ENCODE results near the gene GBA2. TPM values are rescaled to one million over a fixed set of nuclear protein-coding genes. Genes with fewer than 3 reads are reported as not detected.

The GBA2 gene
- total RNA-seq, 2 donors from 2014 or later = 48.5 to 55.4 TPM

- TF ChIP-seq CTCF (IDR thresholded peaks at IDR 0.05) (no peak), POLR2AphosphoS5 (IDR thresholded peaks at IDR 0.05) (no peak), POLR2A (IDR thresholded peaks at IDR 0.05) (no peak)
- no peak for DNase-seq (ENCODE audit: low spot score)
- Histone ChIP-seq H3K4me1 (replicated peaks) (peaks cover 21% of the 10 kb centered on the region), H3K9me3 (no peaks in the 10 kb centered on the region), H3K36me3 (no peaks in the 10 kb centered on the region), H3K27ac (no peak overlapping the region), H3K4me3 (no peak overlapping the region), H3K27me3 (replicated peaks; ENCODE audit: insufficient read depth) (no peaks in the 10 kb centered on the region)
- WGBS = 90% methylated on average over 1 of the region's 1 CpG
- intact Hi-C loops (cut with DNase I) = no loop called here
These were observed 20.7 kb upstream of the GBA2 start for GRCh38 chr9:35769763-35770162.

GRCh38 chr9:35767458-35767857, 18.4 kb upstream of the GBA2 start:
- Histone ChIP-seq H3K4me3 (no peak overlapping the region), H3K4me1 (replicated peaks) (peaks cover 21% of the 10 kb centered on the region), H3K27me3 (replicated peaks; ENCODE audit: insufficient read depth) (no peaks in the 10 kb centered on the region), H3K27ac (no peak overlapping the region), H3K36me3 (no peaks in the 10 kb centered on the region), H3K9me3 (no peaks in the 10 kb centered on the region)
- WGBS = 89% methylated on average over 1 of the region's 1 CpG
- no peak for DNase-seq (ENCODE audit: low spot score)
- intact Hi-C loops (cut with DNase I) = no loop called here
- TF ChIP-seq POLR2AphosphoS5 (IDR thresholded peaks at IDR 0.05) (no peak), CTCF (IDR thresholded peaks at IDR 0.05) (no peak), POLR2A (IDR thresholded peaks at IDR 0.05) (no peak)

- Histone ChIP-seq H3K27ac (no peak overlapping the region), H3K27me3 (replicated peaks; ENCODE audit: insufficient read depth) (no peaks in the 10 kb centered on the region), H3K4me3 (no peak overlapping the region), H3K36me3 (no peaks in the 10 kb centered on the region), H3K4me1 (replicated peaks) (peaks cover 19% of the 10 kb centered on the region), H3K9me3 (no peaks in the 10 kb centered on the region)
- TF ChIP-seq POLR2A (IDR thresholded peaks at IDR 0.05) = no peak
- no peak for TF ChIP-seq CTCF (IDR thresholded peaks at IDR 0.05)
- TF ChIP-seq POLR2AphosphoS5 (IDR thresholded peaks at IDR 0.05) = no peak
- DNase-seq (ENCODE audit: low spot score) = no peak
- WGBS = 83% methylated on average over 2 of the region's 2 CpGs
- intact Hi-C loops (cut with DNase I) = no loop called here
These were observed 18.0 kb upstream of the GBA2 start for GRCh38 chr9:35766997-35767396.

- intact Hi-C loops (cut with DNase I) = no loop called here
- Histone ChIP-seq H3K27ac (no peak overlapping the region), H3K27me3 (replicated peaks; ENCODE audit: insufficient read depth) (no peaks in the 10 kb centered on the region), H3K4me1 (replicated peaks) (no peaks in the 10 kb centered on the region), H3K36me3 (no peaks in the 10 kb centered on the region), H3K4me3 (no peak overlapping the region), H3K9me3 (no peaks in the 10 kb centered on the region)
- TF ChIP-seq POLR2A (IDR thresholded peaks at IDR 0.05) (no peak), POLR2AphosphoS5 (IDR thresholded peaks at IDR 0.05) (no peak), CTCF (IDR thresholded peaks at IDR 0.05) (no peak)
- DNase-seq (ENCODE audit: low spot score) = no peak
- WGBS = 88% methylated on average over 1 of the region's 1 CpG
These were observed 14.8 kb upstream of the GBA2 start for GRCh38 chr9:35763803-35764202.

GRCh38 chr9:35763181-35763580, 14.2 kb upstream of the GBA2 start:
- 66% methylated on average over 2 of the region's 2 CpGs for WGBS
- no peaks in the 10 kb centered on the region for H3K9me3 ChIP-seq
- H3K27me3 ChIP-seq (replicated peaks; ENCODE audit: insufficient read depth) = no peaks in the 10 kb centered on the region
- intact Hi-C loops (cut with DNase I) = no loop called here
- no peaks in the 10 kb centered on the region for H3K4me1 ChIP-seq (replicated peaks)
- H3K27ac ChIP-seq = no peak overlapping the region
- no peak for DNase-seq (ENCODE audit: low spot score)
- no peak overlapping the region for H3K4me3 ChIP-seq
- no peaks in the 10 kb centered on the region for H3K36me3 ChIP-seq
- TF ChIP-seq CTCF (IDR thresholded peaks at IDR 0.05) (no peak), POLR2AphosphoS5 (IDR thresholded peaks at IDR 0.05) (no peak), POLR2A (IDR thresholded peaks at IDR 0.05) (no peak)

All from prostate gland (tissue), 2 donors.